Activated B cell treated with CpG ODN at 0.5 μM for 24 hours (primary cell): ENCODE results near the gene OTUB1. TPM values are rescaled to one million over a fixed set of nuclear protein-coding genes. Genes with fewer than 3 reads are reported as not detected.

Source experiments
- ATAC-seq: fragments of 200-7000 bp; cut with Tn5 transposase; one replicate; pipeline ENCODE4 v1.10.0; 2021; ENCODE audit warnings: low read depth, mild to moderate bottlenecking, moderate library complexity
- CTCF ChIA-PET: fragments of 350-600 bp; sonication (Branson Sonifier 250); formaldehyde crosslinking; loops from one replicate; lab custom pipeline; 2021; ENCODE audit warnings: antibody characterized with exemption; lab: Charles Lee
- POLR2A ChIA-PET: fragments of 350-600 bp; sonication (Branson Sonifier 250); formaldehyde crosslinking; loops from one replicate; lab custom pipeline; 2021; ENCODE audit warnings: antibody characterized with exemption; lab: Charles Lee
- DNase-seq: peaks from one replicate; pipeline ENCODE4 v3.0.0; 2022
- H3K27ac Mint-ChIP-seq: one replicate; pipeline ENCODE4 v1.8.0; 2020; ENCODE audit warnings: mixed read lengths
- H3K27me3 Mint-ChIP-seq: one replicate; pipeline ENCODE4 v1.8.0; 2021; ENCODE audit warnings: mixed read lengths
- H3K36me3 Mint-ChIP-seq: one replicate; pipeline ENCODE4 v1.8.0; 2021; ENCODE audit warnings: low read depth, mixed read lengths
- H3K4me1 Mint-ChIP-seq: one replicate; pipeline ENCODE4 v1.8.0; 2021; ENCODE audit warnings: mixed read lengths
- H3K4me3 Mint-ChIP-seq: one replicate; pipeline ENCODE4 v1.8.0; 2020; ENCODE audit warnings: mild to moderate bottlenecking, mixed read lengths
- H3K9me3 Mint-ChIP-seq: one replicate; pipeline ENCODE4 v1.8.0; 2020; ENCODE audit warnings: mixed read lengths
- intact Hi-C: fragments of 100-400 bp; cut with micrococcal nuclease; formaldehyde crosslinking; loops from one replicate; pipeline ENCODE4 v1.15.1; 2024
- total RNA-seq: library from RNA; stranded (reverse); gene quantifications from 2 replicates; pipeline ENCODE4 v1.2.3, GENCODE V29; 2022
- TF ChIP-seq, protein P1 (sequence below): fragments of 200-600 bp; IDR thresholded peaks from one replicate; pipeline ENCODE4 v1.8.0; 2022; ENCODE audit warnings: antibody characterized with exemption, mild to moderate bottlenecking

Gene OTUB1
- total RNA-seq, 1 donor from 2014 or later, result 87.4 TPM

- H3K27ac Mint-ChIP-seq, result peak overlapping the region; percentile 10
- H3K36me3 Mint-ChIP-seq, result no peaks in the 10 kb centered on the region
- H3K4me3 Mint-ChIP-seq, result peak overlapping the region; percentile 53
- DNase-seq (no peak), ATAC-seq (no peak)
- peaks cover 32% of the 10 kb centered on the region for H3K27me3 Mint-ChIP-seq
- ChIA-PET CTCF (no interaction called here), POLR2A (no interaction called here)
- intact Hi-C loops, result no loop called here
- peaks cover 10% of the 10 kb centered on the region for H3K4me1 Mint-ChIP-seq
- TF ChIP-seq, protein P1, sequence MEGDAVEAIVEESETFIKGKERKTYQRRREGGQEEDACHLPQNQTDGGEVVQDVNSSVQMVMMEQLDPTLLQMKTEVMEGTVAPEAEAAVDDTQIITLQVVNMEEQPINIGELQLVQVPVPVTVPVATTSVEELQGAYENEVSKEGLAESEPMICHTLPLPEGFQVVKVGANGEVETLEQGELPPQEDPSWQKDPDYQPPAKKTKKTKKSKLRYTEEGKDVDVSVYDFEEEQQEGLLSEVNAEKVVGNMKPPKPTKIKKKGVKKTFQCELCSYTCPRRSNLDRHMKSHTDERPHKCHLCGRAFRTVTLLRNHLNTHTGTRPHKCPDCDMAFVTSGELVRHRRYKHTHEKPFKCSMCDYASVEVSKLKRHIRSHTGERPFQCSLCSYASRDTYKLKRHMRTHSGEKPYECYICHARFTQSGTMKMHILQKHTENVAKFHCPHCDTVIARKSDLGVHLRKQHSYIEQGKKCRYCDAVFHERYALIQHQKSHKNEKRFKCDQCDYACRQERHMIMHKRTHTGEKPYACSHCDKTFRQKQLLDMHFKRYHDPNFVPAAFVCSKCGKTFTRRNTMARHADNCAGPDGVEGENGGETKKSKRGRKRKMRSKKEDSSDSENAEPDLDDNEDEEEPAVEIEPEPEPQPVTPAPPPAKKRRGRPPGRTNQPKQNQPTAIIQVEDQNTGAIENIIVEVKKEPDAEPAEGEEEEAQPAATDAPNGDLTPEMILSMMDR, result no peak
- peaks cover 3% of the 10 kb centered on the region for H3K9me3 Mint-ChIP-seq
Observed at GRCh38 chr11:64007160-64007628, 21.0 kb downstream of the OTUB1 start.

DNA sequence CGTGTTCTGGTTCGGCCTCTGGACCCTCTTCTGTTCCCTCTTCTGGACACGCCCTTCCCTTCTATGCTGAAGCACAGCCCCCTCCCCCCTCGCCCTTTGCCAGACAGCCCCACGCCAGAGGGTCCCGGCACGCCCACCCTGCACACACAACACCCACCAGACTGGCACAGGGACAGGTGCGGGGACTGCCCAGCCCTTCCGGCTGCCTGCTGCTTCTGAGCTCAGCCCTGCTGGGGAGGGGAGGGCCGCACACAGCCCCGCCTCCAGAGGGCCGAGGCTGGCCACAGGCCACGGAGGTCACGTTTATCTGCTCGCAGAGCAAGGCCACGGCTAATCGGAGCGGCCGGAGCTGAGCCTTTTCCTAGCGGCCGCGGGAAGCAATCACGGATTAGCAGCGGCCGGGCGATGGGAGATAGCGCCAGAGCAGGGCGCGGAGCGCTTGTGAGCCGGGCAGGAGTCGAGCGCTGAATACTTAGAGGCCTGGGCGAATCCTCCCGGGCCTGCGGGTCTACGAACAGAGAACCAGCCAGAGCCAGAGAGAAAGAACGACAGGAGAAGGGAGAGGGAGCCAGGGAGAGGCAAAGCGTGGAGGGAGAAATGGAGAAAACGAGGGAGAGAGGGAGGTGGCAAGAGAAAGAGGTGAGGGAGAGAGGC, 21.5 kb downstream of the OTUB1 start:
- H3K9me3 Mint-ChIP-seq, result peaks cover 3% of the 10 kb centered on the region
- intact Hi-C loops, result no loop called here
- ATAC-seq (no peak), DNase-seq (no peak)
- POLR2A ChIA-PET, result no interaction called here
- TF ChIP-seq, protein P1, result no peak
- peaks cover 10% of the 10 kb centered on the region for H3K4me1 Mint-ChIP-seq
- no peak overlapping the region for H3K27ac Mint-ChIP-seq
- peak overlapping the region; percentile 53 for H3K4me3 Mint-ChIP-seq
- CTCF ChIA-PET, result no interaction called here
- no peaks in the 10 kb centered on the region for H3K36me3 Mint-ChIP-seq
- peaks cover 32% of the 10 kb centered on the region for H3K27me3 Mint-ChIP-seq

- no peak for ATAC-seq
- no peak for DNase-seq
- TF ChIP-seq, protein P1, result no peak
- Mint-ChIP-seq H3K27ac (no peak overlapping the region), H3K27me3 (peaks cover 32% of the 10 kb centered on the region), H3K36me3 (no peaks in the 10 kb centered on the region), H3K4me3 (no peak overlapping the region), H3K4me1 (peaks cover 10% of the 10 kb centered on the region), H3K9me3 (peaks cover 3% of the 10 kb centered on the region)
- intact Hi-C loops, result no loop called here
- CTCF ChIA-PET, result no interaction called here
- POLR2A ChIA-PET, result no interaction called here
Observed at GRCh38 chr11:64008283-64008913, 22.2 kb downstream of the OTUB1 start.

DNA sequence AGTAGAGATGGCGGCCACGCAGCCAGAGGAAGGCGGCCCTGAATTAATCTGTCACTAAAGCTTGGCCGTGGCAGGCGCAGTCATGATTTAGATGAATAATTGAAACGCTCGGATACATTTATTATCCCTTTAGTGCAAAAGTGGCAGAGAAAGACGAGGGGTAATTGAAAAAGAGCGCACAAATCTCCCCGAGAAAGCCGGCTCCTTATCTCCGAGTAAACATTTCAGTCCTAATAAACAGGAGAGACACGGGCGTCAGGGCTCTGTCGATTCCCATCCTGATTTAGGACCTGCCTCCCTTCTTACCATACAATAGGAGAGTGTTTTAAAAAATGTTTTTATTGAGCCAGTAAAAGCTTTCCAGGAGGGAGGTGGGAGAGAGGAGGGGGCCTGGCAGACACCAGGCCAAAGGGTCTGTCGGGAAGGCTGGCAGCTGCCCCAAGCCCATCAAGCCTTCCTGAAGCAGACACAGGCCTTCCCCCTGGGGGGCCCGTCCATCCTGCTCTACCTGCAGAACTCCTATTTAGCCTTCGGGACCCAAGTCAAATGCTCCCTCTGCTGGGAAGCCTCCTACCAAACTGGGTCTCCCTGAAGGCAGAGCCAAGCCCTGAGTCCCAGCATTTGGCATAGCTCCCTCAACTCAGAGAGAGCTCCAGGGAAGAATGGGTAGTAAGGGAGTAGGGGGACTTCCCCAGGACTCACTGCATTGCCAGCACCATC, 22.8 kb downstream of the OTUB1 start:
- no peak overlapping the region for H3K4me3 Mint-ChIP-seq
- POLR2A ChIA-PET, result no interaction called here
- ATAC-seq (no peak), DNase-seq (no peak)
- intact Hi-C loops, result no loop called here
- CTCF ChIA-PET, result no interaction called here
- TF ChIP-seq, protein P1, result no peak
- H3K27me3 Mint-ChIP-seq, result peaks cover 32% of the 10 kb centered on the region
- H3K36me3 Mint-ChIP-seq, result no peaks in the 10 kb centered on the region
- no peak overlapping the region for H3K27ac Mint-ChIP-seq
- peaks cover 3% of the 10 kb centered on the region for H3K9me3 Mint-ChIP-seq
- H3K4me1 Mint-ChIP-seq, result peaks cover 10% of the 10 kb centered on the region

- CTCF ChIA-PET, result no interaction called here
- no peak for DNase-seq
- Mint-ChIP-seq H3K4me1 (peaks cover 10% of the 10 kb centered on the region), H3K4me3 (no peak overlapping the region), H3K27me3 (peaks cover 30% of the 10 kb centered on the region), H3K9me3 (peaks cover 3% of the 10 kb centered on the region), H3K36me3 (no peaks in the 10 kb centered on the region), H3K27ac (no peak overlapping the region)
- intact Hi-C loops, result no loop called here
- POLR2A ChIA-PET, result no interaction called here
- ATAC-seq, result no peak
- TF ChIP-seq, protein P1, result no peak
Observed at GRCh38 chr11:64009710-64010109, 23.5 kb downstream of the OTUB1 start.
